ENCODE data around the gene ATP5MK. TPM values are rescaled to one million over a fixed set of nuclear protein-coding genes. Genes with fewer than 3 reads are reported as not detected.

ATP5MK gene
- total RNA-seq, 1 experiment from 2014 or later: 307 TPM

GRCh38 chr10:103423748-103424147, 27.5 kb upstream of the ATP5MK start:
- H3K4me1 Mint-ChIP-seq: no peaks in the 10 kb centered on the region

GRCh38 chr10:103419101-103419500, 22.8 kb upstream of the ATP5MK start:
- H3K9me3 Mint-ChIP-seq: no peaks in the 10 kb centered on the region
- TF ChIP-seq ZNF232 (CRISPR knock-in tag; IDR thresholded peaks at IDR 0.05) (no peak), SMAD3 (CRISPR knock-in tag; IDR thresholded peaks at IDR 0.05; ENCODE audit: borderline replicate concordance) (no peak), STAT6 (CRISPR knock-in tag; conservative IDR thresholded peaks at IDR 0.05; ENCODE audit: low read depth) (no peak), AFF4 (CRISPR knock-in tag; IDR thresholded peaks at IDR 0.05; ENCODE audit: borderline replicate concordance) (no peak), ELF4 (CRISPR knock-in tag; IDR thresholded peaks at IDR 0.05; ENCODE audit: low read depth) (no peak), JAZF1 (CRISPR knock-in tag; IDR thresholded peaks at IDR 0.05) (no peak), E2F4 (CRISPR knock-in tag; IDR thresholded peaks at IDR 0.05; ENCODE audit: borderline replicate concordance, low read depth) (no peak), NR1H2 (CRISPR knock-in tag; IDR thresholded peaks at IDR 0.05) (no peak), AR (CRISPR knock-in tag; IDR thresholded peaks at IDR 0.05) (no peak), MYBL2 (CRISPR knock-in tag; IDR thresholded peaks at IDR 0.05) (no peak), PRDM15 (CRISPR knock-in tag; IDR thresholded peaks at IDR 0.05) (no peak), SOX15 (CRISPR knock-in tag; IDR thresholded peaks at IDR 0.05) (no peak)

More at GRCh38 chr10:103423748-103424147, 27.5 kb upstream of the ATP5MK start:
- no peaks in the 10 kb centered on the region for H3K9me3 Mint-ChIP-seq
- DNase-seq (ENCODE audit: low spot score): no peak
- H3K4me3 Mint-ChIP-seq: no peak overlapping the region
- no peak for ATAC-seq
- no peak overlapping the region for H3K27ac Mint-ChIP-seq
- H3K36me3 Mint-ChIP-seq: peaks cover 82% of the 10 kb centered on the region
- H3K27me3 Mint-ChIP-seq (ENCODE audit: low read depth): no peaks in the 10 kb centered on the region
- POLR2A ChIA-PET: no interaction called here
- CTCF ChIA-PET: interaction anchor here (1.6 kb wide), 1 partner anchor 62 kb away, joined by 3 read pairs; no protein-coding TSS in a partner anchor
- TF ChIP-seq PREB (CRISPR knock-in tag; IDR thresholded peaks at IDR 0.05; ENCODE audit: borderline replicate concordance) (no peak), FOXJ3 (CRISPR knock-in tag; IDR thresholded peaks at IDR 0.05; ENCODE audit: borderline replicate concordance) (no peak), ELF4 (CRISPR knock-in tag; IDR thresholded peaks at IDR 0.05; ENCODE audit: low read depth) (no peak), ZNF671 (CRISPR knock-in tag; IDR thresholded peaks at IDR 0.05) (no peak), ZNF232 (CRISPR knock-in tag; IDR thresholded peaks at IDR 0.05) (no peak)

More at GRCh38 chr10:103419101-103419500, 22.8 kb upstream of the ATP5MK start:
- H3K27ac Mint-ChIP-seq: no peak overlapping the region
- ATAC-seq: no peak
- CTCF ChIA-PET: interaction anchor here (0.5 to 1.0 kb wide), 2 partner anchors 32 to 268 kb away, joined by 3 to 6 read pairs; no protein-coding TSS in a partner anchor
- H3K27me3 Mint-ChIP-seq (ENCODE audit: low read depth): no peaks in the 10 kb centered on the region
- H3K36me3 Mint-ChIP-seq: peaks cover 92% of the 10 kb centered on the region
- DNase-seq (ENCODE audit: low spot score): no peak
- no peaks in the 10 kb centered on the region for H3K4me1 Mint-ChIP-seq
- POLR2A ChIA-PET: no interaction called here
- no peak overlapping the region for H3K4me3 Mint-ChIP-seq
